CD8-positive, alpha-beta memory T cell (primary cell): ENCODE data around the gene ARMCX6. TPM values are rescaled to one million over a fixed set of nuclear protein-coding genes. Genes with fewer than 3 reads are reported as not detected.

Source experiments
- polyA plus RNA-seq: library from polyadenylated mRNA; unstranded; fragments of 300-500 nt; fragmentation: Illumina TruSeq; gene quantifications from one replicate; pipeline ENCODE4 v1.2.3, GENCODE V29; 2021
- total RNA-seq, 2 experiments: library from RNA; stranded (reverse); gene quantifications; one replicate each; pipeline ENCODE4 v1.2.3, GENCODE V29; 2021

The ARMCX6 gene
- total and polyA plus RNA-seq, 3 experiments from 2014 or later = 40.7 to 70.1 (median 70.1) TPM

Other genes with a start within 250 kb of the ARMCX6 start
- gene BTK, start 231.8 kb downstream of the ARMCX6 start, total RNA-seq = under 1 TPM; 0.48 to 0.60 TPM
- not detected for gene BTK, start 231.8 kb downstream of the ARMCX6 start, polyA plus RNA-seq
- gene RPL36A, start 227.0 kb downstream of the ARMCX6 start, total RNA-seq = 100 to 1,000 TPM; 332 to 416 TPM
- gene RPL36A, start 227.0 kb downstream of the ARMCX6 start, polyA plus RNA-seq = 2,098 TPM
- gene GLA, start 210.1 kb downstream of the ARMCX6 start, total RNA-seq = 10 to 100 TPM; 43.3 to 44.2 TPM
- 17.0 TPM for gene GLA, start 210.1 kb downstream of the ARMCX6 start, polyA plus RNA-seq
- 10 to 100 TPM; 21.3 to 22.0 TPM for gene HNRNPH2, start 209.8 kb downstream of the ARMCX6 start, total RNA-seq
- 78.7 TPM for gene HNRNPH2, start 209.8 kb downstream of the ARMCX6 start, polyA plus RNA-seq
- 1 to 10 TPM; 3.9 to 4.9 TPM for gene ARMCX4, start 132.5 kb downstream of the ARMCX6 start, total RNA-seq
- 0.78 TPM for gene ARMCX4, start 132.5 kb downstream of the ARMCX6 start, polyA plus RNA-seq
- 1 to 10 TPM; 2.1 to 2.2 TPM for gene ARMCX1, start 67.5 kb downstream of the ARMCX6 start, total RNA-seq
- 1.0 TPM for gene ARMCX1, start 67.5 kb downstream of the ARMCX6 start, polyA plus RNA-seq
- 10 to 100 TPM; 49.9 to 52.5 TPM for gene ARMCX3, start 5.2 kb upstream of the ARMCX6 start, total RNA-seq
- gene ARMCX3, start 5.2 kb upstream of the ARMCX6 start, polyA plus RNA-seq = 23.4 TPM
- gene ARMCX2, start 41.9 kb upstream of the ARMCX6 start, total RNA-seq = 1 to 10 TPM; 4.7 to 5.2 TPM
- gene ARMCX2, start 41.9 kb upstream of the ARMCX6 start, polyA plus RNA-seq = 1.8 TPM